Breast epithelium (tissue), 3 donors: ENCODE results near the gene CSH1.

Experiments used
- POLR2A ChIP-seq: fragments of 450-650 bp; IDR thresholded peaks from one replicate; pipeline ENCODE4 v1.6.1; 2016; ENCODE audit warnings: antibody characterized with exemption, mild to moderate bottlenecking, moderate library complexity
- POLR2AphosphoS5 ChIP-seq, 3 donors: sonication (generic); formaldehyde crosslinking; IDR thresholded peaks; one replicate each; pipeline ENCODE4 v1.6.1; 2017; ENCODE audit warnings: antibody characterized with exemption in 3 of 3
- TF ChIP-seq, protein P1 (sequence below), 3 donors: fragments of 450-650 bp; IDR thresholded peaks; one replicate each; pipeline ENCODE4 v1.5.1; 2016 to 2017; ENCODE audit warnings: antibody characterized with exemption in 3 of 3, mild to moderate bottlenecking in 3 of 3, moderate library complexity in 3 of 3

DNA sequence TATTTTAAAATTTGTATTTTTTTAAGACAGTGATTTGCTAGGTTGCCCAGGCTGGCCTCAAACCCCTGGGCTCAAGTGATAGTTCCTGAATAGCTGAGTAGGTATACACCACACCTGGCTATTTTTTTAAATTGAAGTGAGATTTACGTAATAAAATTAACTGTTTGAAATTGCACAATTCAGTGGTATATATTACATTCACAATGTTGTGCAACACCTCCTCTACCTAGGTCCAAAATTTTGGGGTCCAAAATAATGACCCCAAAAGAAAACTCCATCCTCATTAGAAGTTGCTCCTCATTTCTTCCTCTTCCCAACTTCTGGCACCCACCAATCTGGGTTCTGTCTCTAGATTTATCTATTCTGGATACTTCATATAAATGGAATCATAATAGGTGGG is 50.9 kb downstream of the CSH1 start:
- TF ChIP-seq, protein P1, sequence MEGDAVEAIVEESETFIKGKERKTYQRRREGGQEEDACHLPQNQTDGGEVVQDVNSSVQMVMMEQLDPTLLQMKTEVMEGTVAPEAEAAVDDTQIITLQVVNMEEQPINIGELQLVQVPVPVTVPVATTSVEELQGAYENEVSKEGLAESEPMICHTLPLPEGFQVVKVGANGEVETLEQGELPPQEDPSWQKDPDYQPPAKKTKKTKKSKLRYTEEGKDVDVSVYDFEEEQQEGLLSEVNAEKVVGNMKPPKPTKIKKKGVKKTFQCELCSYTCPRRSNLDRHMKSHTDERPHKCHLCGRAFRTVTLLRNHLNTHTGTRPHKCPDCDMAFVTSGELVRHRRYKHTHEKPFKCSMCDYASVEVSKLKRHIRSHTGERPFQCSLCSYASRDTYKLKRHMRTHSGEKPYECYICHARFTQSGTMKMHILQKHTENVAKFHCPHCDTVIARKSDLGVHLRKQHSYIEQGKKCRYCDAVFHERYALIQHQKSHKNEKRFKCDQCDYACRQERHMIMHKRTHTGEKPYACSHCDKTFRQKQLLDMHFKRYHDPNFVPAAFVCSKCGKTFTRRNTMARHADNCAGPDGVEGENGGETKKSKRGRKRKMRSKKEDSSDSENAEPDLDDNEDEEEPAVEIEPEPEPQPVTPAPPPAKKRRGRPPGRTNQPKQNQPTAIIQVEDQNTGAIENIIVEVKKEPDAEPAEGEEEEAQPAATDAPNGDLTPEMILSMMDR (IDR thresholded peaks at IDR 0.05): no peak
- TF ChIP-seq POLR2A: no peak
- TF ChIP-seq POLR2AphosphoS5 (IDR thresholded peaks at IDR 0.05): no peak
